NCI-H524 treated with DMSO at 0.1 percent for 48 hours (cell line): ENCODE data around the gene LOXL4.

Experiments
- DNase-seq: peaks from one replicate; lab custom pipeline; 2025; lab: John Stamatoyannopoulos, UW

The LOXL4 gene

DNA sequence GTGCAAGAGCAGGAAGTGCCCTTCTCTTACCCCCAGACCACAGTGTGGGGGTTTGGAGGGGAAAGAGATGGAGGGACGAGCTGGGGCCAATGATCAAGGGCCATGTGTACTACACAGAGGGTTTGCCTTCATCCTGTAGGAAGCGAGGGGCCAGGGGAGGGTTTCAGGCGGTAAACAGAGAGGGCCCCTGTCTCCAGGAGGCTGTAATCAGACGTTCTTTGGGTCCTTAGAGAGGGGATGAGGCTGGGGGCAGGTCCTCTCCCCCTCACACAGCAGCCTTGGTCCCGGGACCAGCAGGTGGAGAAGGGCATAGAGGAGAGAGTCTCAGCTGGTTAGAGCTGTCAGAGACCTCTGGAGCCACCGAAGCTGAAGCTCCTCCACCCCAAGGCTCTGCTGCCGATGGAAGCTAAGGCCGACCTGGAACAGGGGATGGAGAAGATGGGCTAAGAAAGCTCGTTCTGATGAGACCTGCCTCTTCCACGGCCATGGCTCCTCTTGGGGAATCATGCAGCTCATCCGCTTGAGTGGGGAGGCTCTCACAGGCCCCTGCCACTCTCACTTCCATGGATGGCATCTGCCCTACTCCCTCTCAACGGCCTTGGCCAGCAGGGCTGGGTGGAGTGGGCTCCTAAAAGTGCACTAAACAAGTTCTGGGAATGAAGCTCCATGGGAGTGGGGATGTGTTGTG is 3.5 kb downstream of the LOXL4 start:
- no peak for DNase-seq

DNA sequence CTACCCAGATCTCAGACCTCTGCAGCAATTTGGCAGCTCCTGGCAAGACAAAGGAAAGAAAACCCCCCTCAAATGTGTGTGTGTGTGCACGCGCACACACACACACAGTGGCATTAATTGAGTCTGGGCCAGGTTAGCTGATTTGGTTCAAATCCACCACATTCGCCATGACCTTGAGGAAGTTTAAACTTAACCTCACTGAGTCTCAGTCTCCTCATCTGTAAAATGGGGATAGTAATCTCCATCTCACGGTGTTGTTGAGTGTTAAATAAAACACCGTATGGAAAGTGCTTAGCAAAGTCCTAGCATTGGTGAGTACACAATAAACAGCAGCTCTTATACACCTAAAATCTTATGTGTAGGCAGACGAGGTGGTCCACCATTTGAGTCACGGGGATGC is 4.9 kb downstream of the LOXL4 start:
- DNase-seq, result no peak

DNA sequence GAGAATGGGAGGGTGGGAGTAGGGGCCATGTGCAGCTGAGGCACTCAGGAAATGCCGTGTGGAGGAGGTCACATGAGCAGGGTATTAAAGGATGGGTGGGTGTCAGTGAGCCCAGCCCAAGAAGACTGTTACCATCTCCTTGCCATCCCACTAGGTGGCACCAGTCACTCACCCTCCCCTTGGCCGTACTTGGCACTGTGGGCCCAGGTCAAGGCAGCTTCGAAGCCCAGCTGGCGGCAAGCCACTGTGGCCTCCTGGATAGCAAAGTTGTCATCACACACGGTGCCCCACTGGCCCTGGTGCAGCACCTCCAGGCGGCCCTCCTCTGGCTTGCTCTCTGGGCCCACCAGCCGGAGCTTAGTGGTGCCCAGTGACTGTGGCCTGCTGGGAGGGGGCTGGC is 5.4 kb downstream of the LOXL4 start:
- DNase-seq, result no peak

DNA sequence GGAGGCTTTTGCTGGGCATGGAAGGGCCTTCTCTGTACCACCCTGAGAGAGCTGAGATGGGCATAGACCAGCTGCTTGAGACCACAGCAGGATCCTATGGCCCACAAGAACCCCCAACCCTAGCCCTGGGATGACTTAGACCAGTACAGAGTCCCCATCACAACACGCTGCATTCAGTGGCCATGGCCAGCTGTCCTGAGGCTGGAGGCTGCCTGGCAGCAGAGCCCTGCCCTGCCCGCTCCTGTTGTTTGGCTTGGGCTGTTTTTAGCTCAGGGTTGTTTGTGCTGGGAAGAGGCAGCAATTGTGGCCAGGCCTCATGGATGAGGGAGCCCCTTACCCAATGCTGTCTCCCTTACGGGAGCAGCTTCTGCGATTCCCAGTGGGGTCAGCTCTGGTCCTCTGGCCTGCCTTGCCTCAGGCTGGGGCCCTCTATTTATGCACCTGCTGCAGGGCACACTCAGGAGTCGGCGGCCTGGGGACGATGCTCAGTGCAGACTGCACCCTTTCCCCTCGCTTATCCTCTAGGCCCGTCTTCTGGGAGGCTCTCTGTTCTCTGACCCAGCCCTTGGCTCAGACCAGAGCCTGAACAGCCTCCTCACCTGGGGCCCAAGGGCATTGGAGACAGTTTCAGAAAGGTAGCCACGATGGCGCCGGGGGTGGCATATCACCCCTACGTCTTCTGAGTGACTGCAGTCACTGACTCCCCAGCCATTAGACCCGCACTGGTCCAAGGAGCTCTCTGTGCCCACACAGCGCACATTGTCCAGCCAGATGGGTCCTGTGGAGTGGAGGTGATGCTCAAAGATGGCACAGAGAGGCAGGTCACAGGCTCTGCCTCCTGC is 6.3 kb downstream of the LOXL4 start:
- no peak for DNase-seq

DNA sequence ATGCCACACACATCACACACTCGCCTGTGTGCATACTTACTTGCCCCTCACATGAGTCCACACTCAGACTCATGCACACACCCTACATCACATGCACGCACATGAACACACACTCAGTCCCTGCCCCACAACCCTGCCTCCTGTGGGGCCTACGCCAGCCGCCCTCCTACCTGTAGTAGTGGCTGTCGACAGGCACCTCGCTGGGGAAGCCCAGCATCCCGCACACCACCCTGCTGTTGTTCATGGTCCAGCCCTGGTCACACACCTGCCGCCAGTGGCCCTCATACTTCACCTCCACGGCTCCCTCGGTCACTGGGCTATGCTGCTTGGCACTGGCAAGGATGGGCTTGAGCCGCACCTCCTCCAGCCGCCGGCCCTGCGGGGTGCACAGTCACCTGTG is 7.2 kb downstream of the LOXL4 start:
- DNase-seq, result no peak

DNA sequence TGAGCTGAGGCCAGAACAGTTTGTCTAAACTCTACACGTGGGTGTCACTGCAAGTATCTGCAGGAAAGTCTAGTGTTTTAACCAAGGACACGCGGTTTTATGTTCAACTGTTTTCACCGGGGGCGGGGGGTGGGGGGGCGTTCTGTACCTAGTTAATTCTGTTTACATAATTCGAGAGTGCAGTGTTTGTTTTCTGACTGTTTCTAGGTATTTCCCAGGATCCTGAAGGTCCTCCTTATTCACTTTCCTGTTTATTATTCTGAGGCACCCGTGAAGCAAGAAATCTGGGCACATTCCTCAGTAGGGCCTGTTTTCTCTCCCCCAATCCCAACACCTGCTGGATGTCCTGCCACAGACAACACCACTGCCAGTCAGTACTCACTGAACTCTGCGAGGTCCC is 7.6 kb downstream of the LOXL4 start:
- DNase-seq, result no peak

DNA sequence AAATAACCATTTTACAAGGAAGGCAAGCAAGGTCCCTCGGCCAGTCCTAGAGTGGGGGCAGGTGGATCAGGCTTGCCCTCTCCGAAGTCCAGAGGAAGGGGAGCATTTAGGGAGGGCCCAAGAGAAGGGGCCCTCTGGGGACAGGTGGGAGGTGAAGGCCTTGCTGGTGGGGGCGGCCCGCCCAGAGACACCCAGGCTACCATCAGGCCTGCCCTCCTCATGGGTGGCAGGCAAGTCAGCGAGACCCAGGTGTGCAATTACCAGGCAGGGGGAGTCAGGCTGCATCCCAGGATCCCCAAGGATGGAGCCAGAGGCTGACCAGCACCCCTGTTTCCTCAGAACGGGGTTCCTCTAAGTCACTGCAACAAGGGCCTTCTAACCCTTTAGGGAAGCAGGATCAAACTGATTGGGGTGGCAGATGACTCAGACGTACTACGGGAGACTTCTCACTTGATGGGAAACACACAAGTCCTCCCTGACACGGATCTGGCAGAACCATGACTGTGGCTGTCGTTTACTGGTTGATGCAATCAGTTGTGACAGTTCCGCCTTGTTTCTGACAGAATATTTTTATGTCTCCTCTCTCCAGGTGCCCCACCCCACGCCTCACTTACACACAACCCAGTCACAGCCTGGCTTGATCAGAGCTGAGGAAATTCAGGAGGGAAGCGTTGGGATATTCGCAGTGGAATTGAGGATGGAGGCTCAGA is 8.2 kb downstream of the LOXL4 start:
- no peak for DNase-seq

DNA sequence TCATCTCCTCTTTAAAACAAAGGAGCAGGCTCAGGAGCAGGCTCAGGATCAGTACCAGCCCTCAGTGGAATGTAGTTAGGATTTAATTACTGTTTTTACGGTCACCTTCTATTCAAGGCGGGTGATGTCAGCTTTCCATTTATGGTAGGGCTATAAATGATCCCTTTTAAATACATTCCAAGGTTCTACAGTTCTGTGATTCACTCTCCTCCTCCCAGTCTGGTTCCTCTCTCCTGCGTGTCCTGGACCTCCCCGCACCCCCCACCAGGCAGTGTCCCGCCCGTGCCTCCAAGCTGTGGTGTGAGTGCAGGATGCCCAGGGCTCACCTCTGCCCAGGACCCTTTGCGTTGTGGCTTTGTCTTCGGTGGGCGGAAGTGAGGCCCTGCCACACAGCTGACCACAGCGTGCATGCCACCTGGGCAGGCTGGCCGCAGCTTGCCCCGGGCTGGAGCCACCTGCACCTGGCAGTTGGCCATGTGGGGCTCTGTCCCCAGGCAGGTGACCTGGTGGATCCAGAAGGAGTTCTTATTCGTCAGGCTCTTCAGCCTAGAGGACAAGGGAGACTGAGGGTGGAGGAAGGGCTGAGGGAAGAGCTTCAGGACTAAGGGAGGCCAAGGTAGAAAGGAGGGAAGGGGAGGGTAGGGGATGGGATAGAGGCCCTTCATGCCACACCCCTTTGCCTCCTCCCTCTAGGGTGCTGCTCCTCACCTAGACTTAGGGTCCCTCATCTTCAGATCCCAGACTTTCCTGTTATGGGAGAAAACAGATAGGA is 9.1 kb downstream of the LOXL4 start:
- no peak for DNase-seq

DNA sequence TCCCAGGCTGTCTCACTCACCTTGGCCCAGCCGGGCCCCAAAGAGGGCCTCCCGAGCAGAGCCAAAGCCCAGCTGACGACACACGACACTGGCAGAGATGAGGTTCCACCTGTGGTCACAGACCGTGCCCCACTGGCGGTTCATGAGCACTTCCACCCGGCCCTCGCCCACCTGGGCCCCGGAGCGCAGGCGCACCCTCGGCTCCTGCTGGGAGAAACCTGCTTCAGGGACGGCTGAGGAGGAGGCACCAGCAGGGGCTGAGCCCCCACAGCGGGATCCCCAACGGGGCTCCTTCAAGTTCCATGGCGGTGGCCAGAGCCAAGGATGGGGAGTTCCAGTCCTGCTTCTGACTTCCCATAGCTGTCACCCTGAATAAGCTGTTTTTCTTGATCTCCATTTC is 10.0 kb downstream of the LOXL4 start:
- no peak for DNase-seq

DNA sequence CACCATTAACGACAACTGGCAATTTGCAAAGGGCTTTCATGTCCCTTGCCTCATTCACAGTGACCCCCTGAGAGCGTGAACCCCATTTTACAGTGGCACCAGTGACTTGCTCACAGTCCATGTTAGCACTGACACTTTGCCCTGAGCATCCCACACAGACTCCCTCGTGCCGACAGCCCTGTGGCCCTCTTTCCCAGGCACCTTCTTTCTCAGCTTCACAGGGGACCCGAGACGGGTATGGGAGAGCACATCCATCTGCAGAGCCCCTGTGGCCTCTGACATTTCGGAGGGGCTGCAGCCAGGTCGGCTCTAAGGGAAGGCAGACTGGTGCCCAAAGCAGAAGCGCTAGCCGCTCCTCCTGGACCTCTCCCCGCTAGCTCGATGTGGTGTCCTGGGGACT is 10.8 kb downstream of the LOXL4 start:
- no peak for DNase-seq

DNA sequence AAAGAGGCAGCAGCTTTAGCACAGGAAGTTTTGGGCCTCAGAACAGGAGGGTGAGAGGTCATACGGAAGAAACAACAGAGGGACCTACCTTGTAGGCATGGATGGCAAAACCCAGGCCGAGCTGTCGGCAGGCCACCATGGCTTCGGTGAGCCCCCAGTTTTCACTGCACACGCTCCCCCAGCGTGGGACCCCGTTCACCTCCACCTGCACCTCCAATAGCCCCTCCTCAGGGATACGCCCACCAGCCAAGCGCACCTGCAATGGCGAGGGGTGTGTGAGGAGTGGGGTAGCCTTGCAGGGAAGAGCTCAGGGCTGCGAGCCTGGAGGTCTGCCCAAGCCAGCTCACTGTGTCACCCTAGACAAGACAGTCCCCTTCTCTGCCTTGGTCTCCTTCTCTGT is 11.3 kb downstream of the LOXL4 start:
- no peak for DNase-seq

DNA sequence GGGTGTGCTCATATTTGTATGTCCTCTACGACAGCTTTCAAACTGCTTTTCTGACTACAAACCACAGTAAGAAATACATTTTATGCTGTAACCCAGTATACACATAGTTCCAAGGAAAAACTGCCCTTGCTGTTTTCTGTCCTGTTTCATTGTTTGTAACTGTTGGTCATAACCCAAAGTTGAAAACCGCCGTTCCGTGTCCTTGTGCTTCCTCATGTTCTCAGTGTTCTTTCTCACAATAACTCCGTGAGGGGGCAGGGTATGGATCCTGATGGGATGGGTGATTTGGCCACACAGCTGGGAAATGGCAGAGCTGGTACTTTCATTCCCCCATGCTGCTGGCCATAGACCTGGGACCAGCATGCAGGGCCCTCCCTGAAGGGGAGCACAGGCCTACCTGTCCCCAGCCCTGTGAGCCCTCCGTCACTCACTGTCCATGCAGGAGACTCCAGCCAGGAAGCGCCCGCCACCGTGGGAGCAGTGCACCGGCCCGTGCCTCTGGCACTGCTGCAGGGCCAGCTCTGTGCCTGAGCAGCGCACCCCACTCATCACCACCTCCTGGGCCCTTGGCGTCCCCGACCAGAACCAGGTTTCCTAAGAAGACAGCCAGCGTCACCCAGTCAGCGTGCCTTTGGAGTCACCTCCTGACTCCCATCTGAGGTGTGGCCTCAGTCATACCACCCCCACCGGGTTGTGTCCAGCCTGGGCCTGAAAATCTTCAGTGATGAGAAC is 12.7 kb downstream of the LOXL4 start:
- DNase-seq, result no peak

DNA sequence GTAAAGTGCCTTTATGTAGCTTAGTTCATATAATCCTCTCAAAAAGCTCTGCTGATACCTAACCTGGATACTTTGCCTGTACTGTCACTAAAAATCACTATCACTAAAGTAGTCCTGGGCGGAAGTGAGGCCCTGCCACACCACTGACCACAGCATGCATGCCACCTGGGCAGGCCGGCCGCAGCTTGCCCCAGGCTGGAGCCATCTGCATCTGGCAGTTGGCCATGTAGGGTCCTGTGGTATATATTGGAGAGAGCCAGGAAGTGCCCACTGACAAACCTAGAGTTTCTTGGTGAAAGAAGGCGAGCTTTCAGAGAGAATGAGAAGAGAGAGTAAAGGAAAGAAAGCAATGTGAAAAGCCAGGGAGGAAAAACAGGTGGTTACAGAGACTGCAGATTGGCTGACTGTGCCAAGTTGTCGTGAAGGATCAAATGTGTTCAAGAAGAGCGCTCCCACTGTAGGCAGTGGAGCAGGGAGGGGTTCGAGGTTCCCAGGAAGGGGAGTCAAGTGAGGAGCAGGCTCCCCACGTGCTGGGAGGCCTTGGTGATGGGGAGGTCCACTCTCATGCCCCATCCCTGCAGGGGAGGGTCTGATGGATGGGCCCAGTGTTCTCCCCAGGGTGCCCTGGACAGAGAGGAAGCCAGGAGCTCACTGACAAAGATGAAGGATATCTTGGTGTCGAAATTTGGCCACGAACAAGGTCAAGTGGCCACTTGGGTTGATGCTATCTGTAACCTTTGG is 13.6 kb downstream of the LOXL4 start:
- DNase-seq, result no peak

DNA sequence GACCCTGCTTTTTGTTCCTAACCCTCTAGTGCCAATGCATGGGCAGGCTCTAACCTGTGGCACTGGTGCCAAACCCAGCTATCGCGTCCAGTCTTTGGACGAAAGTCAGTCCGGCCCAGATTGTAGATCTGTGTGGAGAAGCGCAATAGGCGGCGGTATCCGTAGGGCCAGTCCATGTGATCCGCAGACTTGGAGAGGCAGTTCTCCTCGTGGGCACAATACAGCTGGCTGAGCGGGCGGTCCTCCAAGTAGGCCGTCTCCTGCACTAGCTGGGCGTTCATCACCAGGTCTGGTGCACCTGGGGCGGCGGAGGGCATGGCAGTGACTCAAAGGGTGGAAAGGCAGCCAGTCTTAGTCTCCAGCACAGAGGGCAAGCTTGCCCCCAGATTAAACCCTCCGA is 14.5 kb downstream of the LOXL4 start:
- DNase-seq, result no peak

DNA sequence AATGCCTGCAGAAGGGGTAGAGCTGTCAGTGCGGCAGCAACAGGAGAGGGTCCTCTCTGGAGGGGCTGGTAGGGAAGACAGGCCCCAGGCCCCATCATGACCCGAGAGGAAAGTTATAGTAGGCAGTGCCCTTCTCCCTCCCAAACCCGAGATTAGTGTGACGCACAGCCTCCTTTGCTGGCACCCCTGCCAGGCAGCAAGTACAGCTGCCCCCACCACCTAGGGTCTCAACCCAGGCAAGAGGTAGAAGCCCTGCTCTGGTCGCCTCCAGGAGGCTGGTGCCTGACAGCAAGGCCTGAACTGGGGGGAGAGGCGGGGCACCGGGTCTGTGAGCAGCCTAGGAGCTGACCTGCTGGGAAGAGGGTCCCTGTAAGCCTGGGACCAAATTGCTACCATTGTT is 15.5 kb downstream of the LOXL4 start:
- no peak for DNase-seq

DNA sequence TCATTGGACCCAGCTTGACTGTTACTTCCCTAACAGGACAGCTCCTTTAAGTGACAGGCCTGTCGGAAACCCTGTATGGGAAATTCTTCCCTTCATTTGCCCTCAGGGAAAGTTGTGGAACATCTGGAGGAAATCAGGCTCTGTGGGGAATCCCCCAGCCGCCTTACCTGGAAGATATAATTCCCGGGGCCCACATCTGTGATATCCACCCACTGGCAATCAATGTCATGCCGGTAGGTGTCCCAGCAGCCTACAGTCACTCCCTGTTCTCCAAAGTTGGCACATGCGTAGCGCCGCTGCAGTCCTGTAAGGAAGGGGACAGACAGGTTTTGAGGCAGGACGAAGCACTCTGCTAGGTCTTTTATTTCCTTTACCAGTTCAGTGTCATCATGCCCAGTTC is 16.6 kb downstream of the LOXL4 start:
- DNase-seq, result no peak

DNA sequence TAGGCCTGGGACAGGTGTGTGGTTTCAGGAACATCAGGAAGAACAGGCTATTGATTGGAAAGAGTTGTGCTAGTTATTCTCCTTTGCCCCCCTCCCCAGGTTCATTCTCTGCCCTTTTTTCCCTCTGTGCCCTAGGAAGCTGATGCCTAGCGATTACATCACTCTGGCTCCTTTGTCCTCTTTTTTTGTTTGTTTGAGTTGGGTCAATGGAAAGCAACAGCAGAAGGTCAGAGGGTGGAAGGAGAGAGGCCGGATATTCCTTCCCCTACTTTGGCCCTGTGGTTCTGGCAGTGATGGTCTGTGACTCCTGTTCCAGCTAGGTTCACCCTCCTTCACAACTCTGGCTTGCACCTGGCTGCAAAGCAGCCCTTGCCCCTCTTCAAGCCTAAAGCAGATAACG is 18.9 kb downstream of the LOXL4 start:
- DNase-seq, result no peak

DNA sequence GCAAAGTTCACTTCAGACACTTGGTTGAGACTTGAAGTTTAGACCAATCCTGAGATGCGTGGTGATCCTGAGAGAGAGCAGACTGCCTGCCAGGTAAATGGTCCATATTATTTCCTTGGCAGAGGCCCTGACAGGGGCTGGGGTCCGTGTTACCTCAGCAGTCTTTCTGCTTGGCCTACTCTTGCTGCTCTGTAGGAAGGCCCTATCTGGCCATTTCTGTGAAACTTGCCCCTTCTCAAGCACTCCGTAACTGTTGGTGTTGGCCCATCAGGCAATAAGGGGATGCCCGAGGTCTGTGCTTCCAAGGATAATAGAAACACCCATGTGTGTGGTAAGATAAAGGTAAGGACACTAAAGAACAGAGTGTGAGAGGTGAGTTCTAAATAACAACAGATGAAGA is 20.0 kb downstream of the LOXL4 start:
- no peak for DNase-seq

DNA sequence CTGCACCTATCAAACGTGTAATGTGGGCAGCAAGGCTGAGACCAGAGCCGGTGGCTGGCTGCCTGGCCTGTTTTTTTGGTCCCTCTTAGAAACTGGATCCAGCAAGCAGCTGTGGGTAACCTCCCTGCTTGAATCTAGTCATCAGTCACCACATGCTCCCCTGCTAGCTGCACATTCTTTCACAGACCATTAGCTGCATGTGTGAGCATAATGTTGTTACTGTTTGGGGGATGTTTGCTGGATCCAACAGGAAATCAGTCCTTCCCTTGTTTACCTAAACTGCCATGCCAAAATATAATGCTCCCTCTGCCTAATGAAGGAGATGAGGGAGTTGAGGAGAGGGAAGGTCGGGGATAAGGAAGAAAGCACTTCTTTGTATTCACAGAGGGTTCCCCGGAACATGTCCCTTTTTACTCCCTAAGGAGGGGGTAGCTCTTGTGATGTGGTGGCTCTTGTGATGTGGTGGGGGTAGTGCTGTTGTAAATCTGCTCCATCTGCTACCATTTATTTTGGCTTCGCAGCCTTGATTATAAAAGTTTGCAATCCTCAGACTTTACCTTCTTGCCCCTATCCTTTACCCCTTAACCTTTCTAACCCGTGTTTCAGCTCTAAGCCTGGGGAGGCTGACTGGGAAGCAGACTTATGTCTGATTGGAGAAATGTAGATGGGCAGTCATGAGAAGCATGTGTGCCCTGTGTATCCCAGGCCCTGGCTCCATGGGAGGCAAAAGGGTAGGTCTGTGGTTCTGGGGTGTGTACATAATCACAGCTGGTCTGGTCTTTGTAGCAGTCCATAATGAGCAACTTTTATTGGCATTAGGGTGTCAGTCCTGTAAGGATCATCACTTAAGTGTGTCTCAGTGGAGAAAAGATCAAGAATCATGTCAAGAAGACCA is 20.8 kb downstream of the LOXL4 start:
- DNase-seq, result no peak

DNA sequence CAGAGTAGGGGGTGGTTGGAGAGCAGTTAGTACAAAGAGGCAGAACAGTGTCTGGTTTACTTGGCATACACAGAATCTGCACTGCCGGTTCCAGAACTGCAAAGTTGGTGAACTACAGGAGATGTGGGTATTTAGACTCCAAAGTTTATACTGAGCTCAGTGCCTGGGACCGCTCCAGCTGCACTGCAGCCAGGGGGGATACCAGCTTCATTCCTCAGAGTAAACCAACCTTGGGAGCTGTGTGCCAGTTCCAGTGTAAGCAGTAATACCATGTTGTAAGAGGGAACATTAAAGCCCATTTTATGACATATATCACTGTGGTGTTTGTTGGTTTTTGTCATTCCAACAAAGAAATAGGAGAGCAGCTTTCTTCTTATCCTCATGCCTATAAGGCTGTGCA is 23.4 kb downstream of the LOXL4 start:
- DNase-seq, result no peak
